MG63 (cell line): Measurements from ENCODE around the gene TM2D3. TPM values are rescaled to one million over a fixed set of nuclear protein-coding genes. Genes with fewer than 3 reads are reported as not detected.
A peak's percentile ranks its signal among the peaks of the same experiment; 100 is the strongest.
"Not testable (repeated sequence)": the region's sequence is repeated elsewhere in the genome, so short reads cannot be mapped to it uniquely, and the experiment has no call there.

Experiments
- DNase-seq: peaks from one replicate; pipeline ENCODE4 v3.0.0-alpha.2; 2020
- H3K27me3 ChIP-seq: fragments of 250-450 bp; sonication (Bioruptor Pico); 2 replicates; pipeline ENCODE4 v1.5.1; 2020; ENCODE audit warnings: mild to moderate bottlenecking, moderate library complexity
- H3K36me3 ChIP-seq: fragments of 250-450 bp; sonication (Bioruptor Pico); 2 replicates; pipeline ENCODE4 v1.5.1; 2020; ENCODE audit warnings: mild to moderate bottlenecking, moderate library complexity
- H3K4me3 ChIP-seq: fragments of 250-450 bp; sonication (Bioruptor Pico); 2 replicates; pipeline ENCODE4 v1.5.1; 2020; ENCODE audit warnings: mild to moderate bottlenecking, moderate library complexity
- H3K9me3 ChIP-seq: fragments of 250-450 bp; sonication (Bioruptor Pico); 2 replicates; pipeline ENCODE4 v1.5.1; 2020; ENCODE audit warnings: mild to moderate bottlenecking, moderate library complexity
- total RNA-seq: library from RNA; depleted of rRNA; stranded (reverse); fragments of >200 nt; shearing (Covaris generic); gene quantifications from 2 replicates; pipeline ENCODE4 v1.2.3, GENCODE V29; 2014; ENCODE audit warnings: low replicate concordance

Gene TM2D3
- total RNA-seq, 1 experiment from 2014 or later: 51.4 TPM

- Histone ChIP-seq H3K4me3 (no peak overlapping the region), H3K36me3 (peaks cover 7% of the 10 kb centered on the region; the same call in 1 of the 2 replicates), H3K9me3 (peaks cover 3% of the 10 kb centered on the region), H3K27me3 (no peaks in the 10 kb centered on the region)
- DNase-seq: no peak
These were observed 12.2 kb upstream of the TM2D3 start for GRCh38 chr15:101664303-101664913.

- Histone ChIP-seq H3K9me3 (peaks cover 2% of the 10 kb centered on the region), H3K36me3 (no peaks in the 10 kb centered on the region), H3K27me3 (no peaks in the 10 kb centered on the region), H3K4me3 (no peak overlapping the region)
- no peak for DNase-seq
These were observed 10.0 kb upstream of the TM2D3 start for GRCh38 chr15:101662203-101662602.

- H3K27me3 ChIP-seq: no peaks in the 10 kb centered on the region
- H3K4me3 ChIP-seq: no peak overlapping the region
- DNase-seq: no peak
- H3K36me3 ChIP-seq: no peaks in the 10 kb centered on the region
- H3K9me3 ChIP-seq: no peaks in the 10 kb centered on the region
These were observed 7.8 kb upstream of the TM2D3 start for GRCh38 chr15:101660005-101660404.

GRCh38 chr15:101657968-101658784, 6.0 kb upstream of the TM2D3 start:
- H3K4me3 ChIP-seq: no peak overlapping the region
- no peaks in the 10 kb centered on the region for H3K27me3 ChIP-seq
- DNase-seq: no peak
- H3K9me3 ChIP-seq: no peaks in the 10 kb centered on the region
- H3K36me3 ChIP-seq: no peaks in the 10 kb centered on the region; the same call in 1 of the 2 replicates

- DNase-seq: no peak
- no peaks in the 10 kb centered on the region for H3K9me3 ChIP-seq
- H3K36me3 ChIP-seq: no peaks in the 10 kb centered on the region; the same call in 1 of the 2 replicates
- H3K27me3 ChIP-seq: no peaks in the 10 kb centered on the region
- no peak overlapping the region for H3K4me3 ChIP-seq
These were observed 5.0 kb upstream of the TM2D3 start for GRCh38 chr15:101657171-101657570.

GRCh38 chr15:101654624-101655337, 2.6 kb upstream of the TM2D3 start:
- peaks cover 17% of the 10 kb centered on the region for H3K36me3 ChIP-seq
- DNase-seq: peak; percentile 26
- not testable (repeated sequence) for H3K4me3 ChIP-seq, H3K27me3 ChIP-seq, H3K9me3 ChIP-seq

- peaks cover 24% of the 10 kb centered on the region for H3K36me3 ChIP-seq
- H3K9me3 ChIP-seq: no peaks in the 10 kb centered on the region
- no peaks in the 10 kb centered on the region for H3K27me3 ChIP-seq
- no peak overlapping the region for H3K4me3 ChIP-seq
- no peak for DNase-seq
These were observed 2.0 kb upstream of the TM2D3 start for GRCh38 chr15:101654171-101654570.

- Histone ChIP-seq H3K4me3 (peak overlapping the region; percentile 66), H3K27me3 (no peaks in the 10 kb centered on the region), H3K36me3 (peaks cover 36% of the 10 kb centered on the region), H3K9me3 (no peaks in the 10 kb centered on the region)
- peak; percentile 79 for DNase-seq
These were observed 727 bp upstream of the TM2D3 start for GRCh38 chr15:101652786-101653430.

- peaks cover 45% of the 10 kb centered on the region for H3K36me3 ChIP-seq
- no peaks in the 10 kb centered on the region for H3K9me3 ChIP-seq
- no peak for DNase-seq
- H3K27me3 ChIP-seq: no peaks in the 10 kb centered on the region
- peak overlapping the region; percentile 66 for H3K4me3 ChIP-seq
These were observed 555 bp downstream of the TM2D3 start for GRCh38 chr15:101651554-101652097.

- Histone ChIP-seq H3K4me3 (peak overlapping the region; percentile 66; the same call in 1 of the 2 replicates), H3K27me3 (no peaks in the 10 kb centered on the region), H3K9me3 (no peaks in the 10 kb centered on the region), H3K36me3 (peaks cover 60% of the 10 kb centered on the region)
- DNase-seq: no peak
These were observed 2.0 kb downstream of the TM2D3 start for GRCh38 chr15:101650145-101650544.

GRCh38 chr15:101648356-101648755, 3.8 kb downstream of the TM2D3 start:
- no peaks in the 10 kb centered on the region for H3K9me3 ChIP-seq
- peaks cover 71% of the 10 kb centered on the region for H3K36me3 ChIP-seq
- no peak overlapping the region for H3K4me3 ChIP-seq
- DNase-seq: no peak
- H3K27me3 ChIP-seq: no peaks in the 10 kb centered on the region

- Histone ChIP-seq H3K4me3 (no peak overlapping the region), H3K27me3 (no peaks in the 10 kb centered on the region), H3K36me3 (peaks cover 81% of the 10 kb centered on the region), H3K9me3 (no peaks in the 10 kb centered on the region)
- DNase-seq: peak; percentile 23
These were observed 4.9 kb downstream of the TM2D3 start for GRCh38 chr15:101647251-101647650.

GRCh38 chr15:101646672-101647071, 5.5 kb downstream of the TM2D3 start:
- DNase-seq: no peak
- Histone ChIP-seq H3K27me3 (no peaks in the 10 kb centered on the region), H3K36me3 (peaks cover 86% of the 10 kb centered on the region), H3K4me3 (no peak overlapping the region), H3K9me3 (no peaks in the 10 kb centered on the region)

GRCh38 chr15:101642361-101642760, 9.8 kb downstream of the TM2D3 start:
- Histone ChIP-seq H3K4me3 (no peak overlapping the region), H3K27me3 (no peaks in the 10 kb centered on the region), H3K36me3 (peaks cover 68% of the 10 kb centered on the region), H3K9me3 (no peaks in the 10 kb centered on the region)
- no peak for DNase-seq

GRCh38 chr15:101641894-101642293, 10.3 kb downstream of the TM2D3 start:
- no peak for DNase-seq
- H3K36me3 ChIP-seq: peaks cover 69% of the 10 kb centered on the region
- H3K9me3 ChIP-seq: no peaks in the 10 kb centered on the region
- H3K4me3 ChIP-seq: no peak overlapping the region
- no peaks in the 10 kb centered on the region for H3K27me3 ChIP-seq

GRCh38 chr15:101641129-101641764, 10.9 kb downstream of the TM2D3 start:
- peaks cover 63% of the 10 kb centered on the region for H3K36me3 ChIP-seq
- no peaks in the 10 kb centered on the region for H3K27me3 ChIP-seq
- peak; percentile 35 for DNase-seq
- no peak overlapping the region for H3K4me3 ChIP-seq
- no peaks in the 10 kb centered on the region for H3K9me3 ChIP-seq
